Esophagus squamous epithelium (tissue), 5 donors: ENCODE measurements around the gene CCDC154. TPM values are rescaled to one million over a fixed set of nuclear protein-coding genes. Genes with fewer than 3 reads are reported as not detected.
"Not testable (repeated sequence)": the region's sequence is repeated elsewhere in the genome, so short reads cannot be mapped to it uniquely, and the experiment has no call there.

Experiments
- DNase-seq: peaks from one replicate; lab custom pipeline; 2025; lab: John Stamatoyannopoulos, UW
- H3K27ac ChIP-seq, 4 donors: fragments of 200-600 bp; sonication (generic); one replicate each; pipeline ENCODE4 v1.5.1; 2016 to 2019; ENCODE audit warnings: mild to moderate bottlenecking in 1 of 4
- H3K27me3 ChIP-seq, 4 donors: fragments of 200-600 bp; sonication (generic); 1 replicate in 3 of 4; 2 replicates in 1 of 4; pipeline versions ENCODE4 v1.5.1 to v1.6.0; 2017 to 2021; ENCODE audit warnings: antibody characterized with exemption in 1 of 4
- H3K36me3 ChIP-seq, 3 donors: fragments of 200-600 bp; sonication (generic); one replicate each; pipeline ENCODE4 v1.5.1; 2016 to 2019
- H3K4me1 ChIP-seq, 3 donors: fragments of 200-600 bp; sonication (generic); one replicate each; pipeline ENCODE4 v1.5.1; 2017 to 2019
- H3K4me3 ChIP-seq, 4 donors: fragments of 200-600 bp; sonication (generic); 1 replicate in 3 of 4; 2 replicates in 1 of 4; pipeline ENCODE4 v1.5.1; 2016 to 2019; ENCODE audit warnings: mild to moderate bottlenecking in 2 of 4, moderate library complexity in 1 of 4
- H3K9me3 ChIP-seq, 3 donors: fragments of 200-600 bp; sonication (generic); one replicate each; pipeline ENCODE4 v1.5.1; 2016 to 2019
- POLR2A ChIP-seq, 4 donors: fragments of 450-650 bp; IDR thresholded peaks; one replicate each; pipeline ENCODE4 v1.6.1; 2017; ENCODE audit warnings: antibody characterized with exemption in 4 of 4, mild to moderate bottlenecking in 4 of 4, moderate library complexity in 3 of 4
- WGBS, 2 donors: methylation state at CpG; one replicate each; pipeline ENCODE4 v1.1.5; 2018; 5-methylcytosine and 5-hydroxymethylcytosine counted together
- intact Hi-C: fragments of 100-400 bp; cut with DNase I; formaldehyde crosslinking; loops from one replicate; pipeline ENCODE4 v1.15.0; 2022
- total RNA-seq, 4 donors: library from RNA; depleted of rRNA; stranded (reverse); fragments of >200 nt; gene quantifications; one replicate each; pipeline ENCODE4 v1.1.0, GENCODE V29; 2016
- TF ChIP-seq, protein P1 (sequence below), 6 experiments: fragments of 450-650 bp in 4 of 6; fragments of 200-600 bp in 2 of 6; sonication (generic) in 2 of 6; IDR thresholded peaks; one replicate each; pipeline ENCODE4 v1.5.1; 2016 to 2019; ENCODE audit warnings: antibody characterized with exemption in 6 of 6, mild to moderate bottlenecking in 4 of 6, moderate library complexity in 4 of 6
- donor health status: DM: yes; HTN: yes; CAD: no.

CCDC154 gene
- total RNA-seq, 4 donors from 2014 or later, result 0.95 TPM; not detected in 3

DNA sequence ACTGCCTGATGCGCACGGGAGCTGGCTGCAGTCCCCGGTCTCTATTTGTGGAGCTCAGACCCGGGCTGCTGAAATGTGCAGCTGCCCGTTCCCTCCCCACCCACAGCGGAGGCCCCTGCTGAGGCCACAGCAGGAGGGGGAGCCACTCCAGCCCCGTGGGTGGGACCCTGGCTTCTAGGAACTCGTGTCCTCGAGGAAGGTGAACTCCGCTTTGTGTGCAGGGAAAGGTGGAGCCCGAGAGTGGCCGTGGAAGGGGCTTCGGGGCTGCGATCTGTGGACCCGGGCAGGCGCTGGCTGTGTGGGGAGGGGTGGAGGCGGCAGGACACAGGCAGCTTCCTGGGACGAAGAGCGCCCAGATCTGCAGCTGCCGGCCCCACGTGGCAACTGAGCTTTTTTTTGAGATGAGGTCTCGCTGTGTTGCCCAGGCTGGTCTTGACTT lies 2.9 kb downstream of the CCDC154 start:
- Histone ChIP-seq H3K4me3 (no peak overlapping the region), H3K9me3 (no peaks in the 10 kb centered on the region), H3K4me1 (no peaks in the 10 kb centered on the region), H3K36me3 (peaks cover 0 to 12% (median 3%) of the 10 kb centered on the region in 3 donors), H3K27ac (no peak overlapping the region), H3K27me3 (no peaks in the 10 kb centered on the region)
- 86 to 100% methylated on average over 1 to 11 of the region's 22 CpGs for WGBS, 2 donors
- TF ChIP-seq POLR2A (IDR thresholded peaks at IDR 0.05), result no peak
- DNase-seq, result no peak
- intact Hi-C loops, result no loop called here

DNA sequence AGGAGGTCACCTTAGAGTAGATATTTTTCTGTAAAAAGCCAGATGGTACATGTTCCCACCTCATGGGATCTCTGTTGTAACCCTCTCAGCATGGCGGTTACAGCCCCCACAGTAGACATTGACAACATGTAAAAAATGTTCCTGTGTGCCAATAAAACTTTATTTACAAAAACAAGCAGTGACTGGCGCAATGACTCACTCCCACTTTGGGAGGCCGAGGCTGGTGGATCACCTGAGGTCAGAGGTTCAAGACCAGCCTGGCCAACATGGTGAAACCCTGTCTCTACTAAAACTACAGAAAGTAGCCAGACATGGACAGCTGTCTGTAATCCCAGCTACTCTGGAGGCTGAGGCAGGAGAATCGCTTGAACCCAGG lies 4.7 kb downstream of the CCDC154 start:
- H3K4me3 ChIP-seq, H3K27me3 ChIP-seq, H3K4me1 ChIP-seq, DNase-seq, intact Hi-C loops, H3K9me3 ChIP-seq, H3K27ac ChIP-seq, H3K36me3 ChIP-seq: not testable (repeated sequence)
- 70 to 85% methylated on average over 3 to 4 of the region's 4 CpGs for WGBS, 2 donors

DNA sequence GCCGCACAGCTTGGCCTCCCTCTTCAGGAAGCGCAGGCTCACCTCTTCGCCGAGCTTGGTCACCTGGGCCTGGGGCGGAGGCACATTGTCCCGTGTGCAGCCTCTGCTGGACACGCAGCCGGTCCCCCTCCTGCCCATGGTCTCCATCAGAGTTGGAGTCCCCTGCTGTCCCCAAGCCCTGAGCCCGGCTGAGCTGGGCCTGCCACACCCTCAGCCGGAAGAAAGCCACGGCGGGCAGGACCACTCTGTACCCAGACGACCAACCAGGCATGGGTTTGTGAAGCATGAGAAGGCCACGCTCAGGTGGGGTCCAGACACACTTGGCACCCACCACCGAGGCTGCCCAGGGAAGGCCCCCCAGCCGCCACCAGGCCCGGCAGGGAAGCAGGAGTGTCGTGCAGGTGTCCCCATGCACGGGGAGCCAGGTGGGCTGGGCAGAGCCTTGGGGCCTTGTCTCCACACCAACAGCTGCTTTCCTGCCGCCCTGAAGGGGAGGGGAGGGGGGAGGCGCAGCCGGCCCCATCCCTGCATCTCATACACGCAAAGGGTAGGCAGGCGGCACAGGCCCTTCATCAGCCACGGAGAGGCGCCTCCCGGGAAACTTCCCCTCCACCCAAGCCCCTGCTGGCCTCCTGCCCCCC lies 5.2 kb downstream of the CCDC154 start:
- TF ChIP-seq, protein P1, sequence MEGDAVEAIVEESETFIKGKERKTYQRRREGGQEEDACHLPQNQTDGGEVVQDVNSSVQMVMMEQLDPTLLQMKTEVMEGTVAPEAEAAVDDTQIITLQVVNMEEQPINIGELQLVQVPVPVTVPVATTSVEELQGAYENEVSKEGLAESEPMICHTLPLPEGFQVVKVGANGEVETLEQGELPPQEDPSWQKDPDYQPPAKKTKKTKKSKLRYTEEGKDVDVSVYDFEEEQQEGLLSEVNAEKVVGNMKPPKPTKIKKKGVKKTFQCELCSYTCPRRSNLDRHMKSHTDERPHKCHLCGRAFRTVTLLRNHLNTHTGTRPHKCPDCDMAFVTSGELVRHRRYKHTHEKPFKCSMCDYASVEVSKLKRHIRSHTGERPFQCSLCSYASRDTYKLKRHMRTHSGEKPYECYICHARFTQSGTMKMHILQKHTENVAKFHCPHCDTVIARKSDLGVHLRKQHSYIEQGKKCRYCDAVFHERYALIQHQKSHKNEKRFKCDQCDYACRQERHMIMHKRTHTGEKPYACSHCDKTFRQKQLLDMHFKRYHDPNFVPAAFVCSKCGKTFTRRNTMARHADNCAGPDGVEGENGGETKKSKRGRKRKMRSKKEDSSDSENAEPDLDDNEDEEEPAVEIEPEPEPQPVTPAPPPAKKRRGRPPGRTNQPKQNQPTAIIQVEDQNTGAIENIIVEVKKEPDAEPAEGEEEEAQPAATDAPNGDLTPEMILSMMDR (IDR thresholded peaks at IDR 0.05), result no peak
- TF ChIP-seq POLR2A (IDR thresholded peaks at IDR 0.05), result no peak
- intact Hi-C loops, result no loop called here
- DNase-seq, result no peak
- H3K36me3 ChIP-seq, result no peaks in the 10 kb centered on the region
- no peaks in the 10 kb centered on the region for H3K27me3 ChIP-seq
- H3K4me1 ChIP-seq, result no peaks in the 10 kb centered on the region
- no peaks in the 10 kb centered on the region for H3K9me3 ChIP-seq
- no peak overlapping the region for H3K4me3 ChIP-seq
- 83 to 92% methylated on average over 4 to 6 of the region's 27 CpGs for WGBS, 2 donors
- no peak overlapping the region for H3K27ac ChIP-seq

DNA sequence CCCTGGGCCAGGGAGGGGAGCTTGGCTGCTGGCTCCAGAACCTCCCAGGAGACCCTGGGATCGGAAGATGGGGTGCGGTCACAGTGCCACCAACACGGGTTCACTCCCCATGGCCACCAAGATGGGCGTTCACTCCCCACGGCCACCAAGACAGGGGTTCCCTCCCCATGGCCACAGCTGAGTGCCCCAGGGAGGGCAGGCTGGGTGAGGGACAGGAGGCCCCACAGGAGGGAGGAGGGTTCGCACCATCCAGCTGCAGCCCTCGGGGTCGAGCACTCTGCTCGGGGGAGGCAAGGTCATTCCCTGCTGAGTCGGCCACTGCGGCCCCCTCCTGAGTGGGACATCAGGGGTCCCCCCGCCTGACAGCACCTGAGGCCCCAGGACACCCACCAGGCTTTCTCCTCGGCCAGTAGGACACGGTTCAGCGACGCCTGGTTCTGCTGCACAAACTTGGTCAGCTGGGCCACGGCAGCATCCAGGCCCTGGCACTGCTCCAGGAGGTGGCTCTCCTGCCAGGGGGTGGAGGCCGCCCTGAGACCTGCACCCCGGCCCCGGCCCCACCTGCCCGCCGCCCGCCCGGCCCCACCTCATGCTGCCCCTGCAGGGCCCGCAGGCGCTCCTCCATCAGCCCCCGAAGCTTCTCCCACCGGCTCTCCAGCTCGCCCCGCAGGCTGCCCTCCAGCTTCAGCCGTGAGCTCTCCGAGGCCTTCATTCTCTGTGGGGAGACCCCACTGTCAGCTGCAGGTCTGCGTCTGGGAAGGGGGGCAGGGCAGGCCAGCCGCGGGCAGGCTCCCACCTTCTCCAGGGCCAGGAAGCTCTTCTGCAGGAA lies 5.9 kb downstream of the CCDC154 start:
- intact Hi-C loops, result no loop called here
- TF ChIP-seq POLR2A (IDR thresholded peaks at IDR 0.05), result no peak
- TF ChIP-seq, protein P1 (IDR thresholded peaks at IDR 0.05), result no peak
- Histone ChIP-seq H3K27ac (no peak overlapping the region), H3K27me3 (peaks cover 0 to 5% (median 0%) of the 10 kb centered on the region in 4 donors), H3K36me3 (no peaks in the 10 kb centered on the region), H3K4me3 (no peak overlapping the region), H3K9me3 (no peaks in the 10 kb centered on the region), H3K4me1 (no peaks in the 10 kb centered on the region)
- DNase-seq, result no peak
- 81% methylated on average over 13 of the region's 35 CpGs; no CpG with 5 or more reads in 1 of the 2 donors for WGBS, 2 donors

DNA sequence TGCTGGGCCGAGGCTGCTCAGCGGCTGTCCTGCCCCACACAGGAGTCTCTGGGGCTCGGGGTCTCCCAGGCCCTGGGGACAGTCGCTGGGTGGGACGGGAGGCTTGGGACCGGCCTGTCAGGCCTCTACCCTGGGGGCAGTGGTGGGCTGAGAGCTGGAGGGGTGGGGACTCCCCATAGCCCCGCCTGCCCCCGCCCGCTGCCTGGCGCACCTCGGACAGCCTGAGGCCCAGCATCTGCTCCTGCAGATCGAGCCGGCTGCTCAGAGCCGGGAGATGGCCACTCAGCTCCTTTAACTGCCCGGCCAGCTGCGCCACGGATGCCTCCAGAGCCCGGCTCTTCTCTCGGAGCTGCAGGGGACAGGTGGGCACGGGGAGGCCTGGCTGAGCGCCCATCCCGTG lies 6.8 kb downstream of the CCDC154 start:
- no peak for DNase-seq
- Histone ChIP-seq H3K4me3 (no peak overlapping the region), H3K4me1 (no peaks in the 10 kb centered on the region), H3K9me3 (no peaks in the 10 kb centered on the region), H3K36me3 (no peaks in the 10 kb centered on the region), H3K27me3 (peaks cover 0 to 14% (median 0%) of the 10 kb centered on the region in 4 donors), H3K27ac (no peak overlapping the region)
- 80% methylated on average over 4 of the region's 22 CpGs; no CpG with 5 or more reads in 1 of the 2 donors for WGBS, 2 donors
- intact Hi-C loops, result no loop called here
- no peak for TF ChIP-seq POLR2A (IDR thresholded peaks at IDR 0.05)
- TF ChIP-seq, protein P1 (IDR thresholded peaks at IDR 0.05), result no peak
